Measurements from ENCODE around the gene LIM2. TPM values are rescaled to one million over a fixed set of nuclear protein-coding genes. Genes with fewer than 3 reads are reported as not detected.

The LIM2 gene
- total and polyA plus RNA-seq, 9 of the 15 experiments (the other 6 are each of a cell fraction or from before 2014, with no cell fraction given), result 0.07 to 0.45 (median 0.18) TPM; not detected in 4

DNA sequence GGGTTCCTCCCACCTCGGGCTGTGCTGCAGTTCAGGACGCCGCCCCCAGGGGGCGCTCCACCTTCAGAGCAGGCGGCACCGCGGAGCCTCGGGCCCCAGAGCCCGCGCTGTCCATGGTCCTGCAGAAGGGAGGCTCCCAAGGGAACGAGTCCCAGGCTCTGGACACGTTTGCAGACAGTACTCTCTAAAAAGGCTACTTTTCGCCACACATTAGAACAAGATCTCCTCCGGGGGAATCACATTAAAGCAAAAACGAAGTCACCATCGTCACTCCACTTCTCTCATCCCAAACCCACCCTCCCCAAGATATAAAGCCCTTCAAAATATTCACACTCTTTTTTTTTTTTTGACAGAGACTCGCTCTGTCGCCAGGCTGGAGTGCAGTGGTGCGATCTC is 34.3 kb upstream of the LIM2 start (continued):
- TF ChIP-seq, protein P1, sequence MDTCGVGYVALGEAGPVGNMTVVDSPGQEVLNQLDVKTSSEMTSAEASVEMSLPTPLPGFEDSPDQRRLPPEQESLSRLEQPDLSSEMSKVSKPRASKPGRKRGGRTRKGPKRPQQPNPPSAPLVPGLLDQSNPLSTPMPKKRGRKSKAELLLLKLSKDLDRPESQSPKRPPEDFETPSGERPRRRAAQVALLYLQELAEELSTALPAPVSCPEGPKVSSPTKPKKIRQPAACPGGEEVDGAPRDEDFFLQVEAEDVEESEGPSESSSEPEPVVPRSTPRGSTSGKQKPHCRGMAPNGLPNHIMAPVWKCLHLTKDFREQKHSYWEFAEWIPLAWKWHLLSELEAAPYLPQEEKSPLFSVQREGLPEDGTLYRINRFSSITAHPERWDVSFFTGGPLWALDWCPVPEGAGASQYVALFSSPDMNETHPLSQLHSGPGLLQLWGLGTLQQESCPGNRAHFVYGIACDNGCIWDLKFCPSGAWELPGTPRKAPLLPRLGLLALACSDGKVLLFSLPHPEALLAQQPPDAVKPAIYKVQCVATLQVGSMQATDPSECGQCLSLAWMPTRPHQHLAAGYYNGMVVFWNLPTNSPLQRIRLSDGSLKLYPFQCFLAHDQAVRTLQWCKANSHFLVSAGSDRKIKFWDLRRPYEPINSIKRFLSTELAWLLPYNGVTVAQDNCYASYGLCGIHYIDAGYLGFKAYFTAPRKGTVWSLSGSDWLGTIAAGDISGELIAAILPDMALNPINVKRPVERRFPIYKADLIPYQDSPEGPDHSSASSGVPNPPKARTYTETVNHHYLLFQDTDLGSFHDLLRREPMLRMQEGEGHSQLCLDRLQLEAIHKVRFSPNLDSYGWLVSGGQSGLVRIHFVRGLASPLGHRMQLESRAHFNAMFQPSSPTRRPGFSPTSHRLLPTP (IDR thresholded peaks at IDR 0.05; ENCODE audit: borderline replicate concordance, extremely low read depth, insufficient read length), result no peak
- TF ChIP-seq SRSF3 (IDR thresholded peaks at IDR 0.05; ENCODE audit: insufficient read depth, low read length) (no peak), ZNF217 (CRISPR knock-in tag; IDR thresholded peaks at IDR 0.05) (peak; percentile 93)

GRCh38 chr19:51421229-51422052 is 33.7 kb upstream of the LIM2 start:
- Histone ChIP-seq H3K4me1 (replicated peaks in 1 of 2; ENCODE audit: control insufficient read depth in 2 of 2, insufficient read depth in 2 of 2, low read length in 2 of 2) (peaks cover 9 to 28% of the 10 kb centered on the region in 2 experiments), H3K9me1 (ENCODE audit: control insufficient read depth, insufficient read depth, low read length) (no peaks in the 10 kb centered on the region), H3K4me2 (ENCODE audit: insufficient read depth, low read length) (peak overlapping the region; percentile 43; the same call in 1 of the 2 replicates), H3K9me3 (replicated peaks; ENCODE audit: control insufficient read depth, insufficient read depth, low read depth, low read length) (no peaks in the 10 kb centered on the region), H3K9ac (ENCODE audit: insufficient read depth in 1 of 2, low read depth in 2 of 2, low read length in 2 of 2) (peak overlapping the region in 1 of 2 experiments; percentile 47; a peak in 2 of 4 replicates), H3K27ac (ENCODE audit: extremely low read depth, low read depth, low read length) (no peak overlapping the region), H3K36me3 (ENCODE audit: control insufficient read depth, insufficient read depth, low read length) (no peaks in the 10 kb centered on the region), H2AFZ (ENCODE audit: low read depth, low read length) (peak overlapping the region; percentile 62; the same call in 1 of the 2 replicates), H3K79me2 (ENCODE audit: control insufficient read depth, insufficient read depth, low read length) (no peaks in the 10 kb centered on the region), H4K20me1 (replicated peaks; ENCODE audit: control insufficient read depth, insufficient read depth, low read length) (no peaks in the 10 kb centered on the region), H3K4me3 (no peak overlapping the region), H3K27me3 (ENCODE audit: control insufficient read depth in 2 of 2, insufficient read depth in 2 of 2, low read length in 2 of 2) (no peaks in the 10 kb centered on the region)
- ATAC-seq (no peak; the same call in 1 of the 3 replicates), FAIRE-seq (no peak), DNase-seq (ENCODE audit: extremely low read depth in 1 of 4, low spot score in 3 of 4) (peak in 1 of 4 experiments; percentile 16)
- no TSS peak for BruUV-seq (replicated peaks)
- POLR2A ChIA-PET, result interaction anchor here (0.9 to 1.1 kb wide), 3 partner anchors 28 to 236 kb away, joined by 3 to 5 read pairs (median 5); no protein-coding TSS in a partner anchor
- intact Hi-C loops (cut with micrococcal nuclease) (loop anchor here (1.0 to 10.0 kb wide), 3 partner anchors 52 to 363 kb away; no protein-coding TSS in a partner anchor), in situ Hi-C loops (cut with MboI) (loop anchor here (5.0 to 10.0 kb wide), 2 partner anchors 236 to 363 kb away; no protein-coding TSS in a partner anchor)
- CTCF ChIA-PET (ENCODE audit: low intra/inter-chr PET ratio), result interaction anchor here (0.6 to 2.1 kb wide), 7 partner anchors 28 to 387 kb away, joined by 3 to 30 read pairs (median 3); no protein-coding TSS in a partner anchor
- TF ChIP-seq EGR1 (conservative IDR thresholded peaks at IDR 0.05), result peak; percentile 65
- TF ChIP-seq RBFOX2 (IDR thresholded peaks at IDR 0.05; ENCODE audit: low read depth, low read length), result 0 out of 2 replicates have a peak, but pooled peaks have one; percentile 20
- peak; percentile 60 for TF ChIP-seq PCBP1 (IDR thresholded peaks at IDR 0.05; ENCODE audit: low read depth, low read length, poor library complexity, severe bottlenecking)
- 0 out of 2 replicates have a peak, but pooled peaks have one; percentile 14 for TF ChIP-seq MAFK (IDR thresholded peaks at IDR 0.05; ENCODE audit: low read length)
- TF ChIP-seq POLR2G (IDR thresholded peaks at IDR 0.05; ENCODE audit: low read depth, low read length), result peak; percentile 38
- no peak for TF ChIP-seq GTF2A2 (tag; IDR thresholded peaks at IDR 0.05)
- TF ChIP-seq RBM25 (IDR thresholded peaks at IDR 0.05; ENCODE audit: low read depth, low read length, severe bottlenecking), result no peak
- TF ChIP-seq SPI1 (IDR thresholded peaks at IDR 0.05; ENCODE audit: borderline replicate concordance, low read depth, low read length), result peak; percentile 44
- TF ChIP-seq ZBED1 (IDR thresholded peaks at IDR 0.05), result 0 out of 2 replicates have a peak, but pooled peaks have one; percentile 15
- no peak for TF ChIP-seq TCFL5 (CRISPR knock-in tag; conservative IDR thresholded peaks at IDR 0.05)
- 16% methylated on average over 21 of the region's 39 CpGs for WGBS (ENCODE audit: insufficient coverage, low coverage, missing lambda C conversion rate)
